ENCODE data around the gene EIPR1. TPM values are rescaled to one million over a fixed set of nuclear protein-coding genes. Genes with fewer than 3 reads are reported as not detected.

Gene EIPR1
- total and polyA plus RNA-seq, 8 donors = 4.3 to 12.5 (median 6.4) TPM

DNA sequence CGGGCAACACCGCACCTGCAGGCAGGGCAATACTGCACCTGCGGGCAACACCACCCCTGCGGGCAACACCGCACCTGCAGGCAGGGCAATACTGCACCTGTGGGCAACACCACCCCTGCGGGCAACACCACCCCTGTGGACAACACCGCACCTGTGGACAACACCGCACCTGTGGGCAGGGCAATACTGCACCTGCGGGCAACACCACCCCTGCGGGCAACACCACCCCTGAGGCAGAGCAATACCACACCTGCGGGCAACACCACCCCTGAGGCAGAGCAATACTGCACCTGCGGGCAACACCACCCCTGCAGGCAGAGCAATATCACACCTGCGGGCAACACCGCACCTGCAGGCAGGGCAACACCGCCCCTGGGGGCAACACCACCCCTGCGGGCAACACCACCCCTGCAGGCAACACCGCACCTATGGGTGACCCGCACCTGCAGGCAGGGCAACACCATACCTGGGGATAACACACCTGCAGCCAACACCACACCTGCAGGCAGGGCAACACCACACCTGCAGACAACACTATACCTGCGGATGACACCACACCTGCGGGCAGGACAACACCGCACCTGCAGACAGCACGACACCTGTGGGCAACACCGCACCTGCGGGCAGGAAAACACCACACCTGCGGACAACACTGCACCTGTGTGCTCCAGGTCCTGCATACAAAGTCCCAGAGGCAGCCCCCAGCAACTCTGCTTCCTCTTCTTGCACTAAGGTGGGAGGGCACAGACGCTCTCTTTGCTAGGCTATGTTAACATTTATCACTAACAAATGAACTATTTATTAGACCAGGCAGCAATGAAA lies 57.7 kb downstream of the EIPR1 start:
- TF ChIP-seq, protein P1, sequence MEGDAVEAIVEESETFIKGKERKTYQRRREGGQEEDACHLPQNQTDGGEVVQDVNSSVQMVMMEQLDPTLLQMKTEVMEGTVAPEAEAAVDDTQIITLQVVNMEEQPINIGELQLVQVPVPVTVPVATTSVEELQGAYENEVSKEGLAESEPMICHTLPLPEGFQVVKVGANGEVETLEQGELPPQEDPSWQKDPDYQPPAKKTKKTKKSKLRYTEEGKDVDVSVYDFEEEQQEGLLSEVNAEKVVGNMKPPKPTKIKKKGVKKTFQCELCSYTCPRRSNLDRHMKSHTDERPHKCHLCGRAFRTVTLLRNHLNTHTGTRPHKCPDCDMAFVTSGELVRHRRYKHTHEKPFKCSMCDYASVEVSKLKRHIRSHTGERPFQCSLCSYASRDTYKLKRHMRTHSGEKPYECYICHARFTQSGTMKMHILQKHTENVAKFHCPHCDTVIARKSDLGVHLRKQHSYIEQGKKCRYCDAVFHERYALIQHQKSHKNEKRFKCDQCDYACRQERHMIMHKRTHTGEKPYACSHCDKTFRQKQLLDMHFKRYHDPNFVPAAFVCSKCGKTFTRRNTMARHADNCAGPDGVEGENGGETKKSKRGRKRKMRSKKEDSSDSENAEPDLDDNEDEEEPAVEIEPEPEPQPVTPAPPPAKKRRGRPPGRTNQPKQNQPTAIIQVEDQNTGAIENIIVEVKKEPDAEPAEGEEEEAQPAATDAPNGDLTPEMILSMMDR (IDR thresholded peaks at IDR 0.05) = no peak
- ATAC-seq = no peak
- intact Hi-C loops (cut with DNase I) = no loop called here
- Histone ChIP-seq H3K4me3 (no peak overlapping the region), H3K9me3 (no peaks in the 10 kb centered on the region), H3K4me1 (no peaks in the 10 kb centered on the region), H3K27me3 (no peaks in the 10 kb centered on the region), H3K36me3 (no peaks in the 10 kb centered on the region), H3K27ac (no peak overlapping the region)
- WGBS, 2 donors = 93 to 96% methylated on average over 25 to 26 of the region's 26 CpGs
- FAIRE-seq = no peak
- DNase-seq = no peak

DNA sequence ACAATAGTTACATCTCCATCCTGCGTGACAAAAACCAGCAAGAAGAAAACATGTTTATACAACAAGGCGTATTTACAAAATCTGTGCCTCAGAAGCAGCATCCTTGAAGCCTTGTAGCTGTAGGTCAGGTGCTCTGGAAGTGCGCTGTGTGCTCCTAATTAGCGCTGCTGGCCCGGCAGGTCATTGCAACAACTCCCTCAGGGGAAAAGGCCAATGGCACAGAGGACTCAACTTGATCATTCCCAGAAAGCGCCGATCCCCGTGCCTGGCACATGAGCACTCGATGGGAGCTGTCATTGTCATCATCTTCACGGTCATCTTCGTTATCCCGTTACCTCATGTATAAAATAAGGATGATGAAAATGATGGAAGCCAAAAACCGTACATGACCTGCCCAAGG lies 58.5 kb downstream of the EIPR1 start:
- intact Hi-C loops (cut with DNase I) = no loop called here
- Histone ChIP-seq H3K9me3 (no peaks in the 10 kb centered on the region), H3K4me3 (no peak overlapping the region), H3K36me3 (no peaks in the 10 kb centered on the region), H3K27me3 (no peaks in the 10 kb centered on the region), H3K27ac (no peak overlapping the region), H3K4me1 (no peaks in the 10 kb centered on the region)
- TF ChIP-seq, protein P1 (IDR thresholded peaks at IDR 0.05) = no peak
- no peak for DNase-seq
- WGBS, 2 donors = 87 to 94% methylated on average over 13 of the region's 13 CpGs
- ATAC-seq = no peak
- FAIRE-seq = no peak

DNA sequence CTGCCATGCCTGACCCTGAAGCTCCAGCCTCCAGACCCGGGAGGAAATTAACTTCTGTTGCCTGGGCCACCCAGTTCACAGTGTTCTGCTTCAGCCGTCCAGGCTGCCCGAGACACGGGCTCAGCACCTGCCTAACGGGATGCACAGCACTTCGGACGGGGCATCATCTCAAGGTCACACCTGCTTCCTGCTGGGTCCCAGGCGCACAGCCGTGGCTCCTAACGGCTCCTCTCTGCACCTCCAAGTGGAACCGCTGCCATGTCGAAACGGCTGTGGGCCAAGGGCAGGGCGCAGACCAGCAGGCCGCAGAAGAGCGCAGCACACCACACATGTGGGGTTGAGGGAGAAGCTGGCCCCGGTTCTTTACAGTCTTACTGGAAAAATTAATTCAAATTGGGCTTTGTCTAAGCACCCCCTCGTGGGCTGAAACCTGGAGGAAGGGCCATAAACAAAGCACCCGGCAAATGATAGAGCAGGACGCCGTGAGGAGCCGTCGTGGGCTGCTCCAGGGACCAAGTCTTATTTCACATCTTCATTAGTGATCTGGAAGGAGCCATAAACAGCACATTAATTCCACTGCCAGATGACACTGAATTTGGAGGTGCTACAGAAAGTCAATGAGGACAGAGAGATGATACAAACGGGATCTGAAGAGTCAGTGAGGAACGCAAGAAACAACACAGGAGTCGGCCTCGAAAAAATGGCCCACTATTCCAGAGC lies 59.6 kb downstream of the EIPR1 start:
- no peak for FAIRE-seq
- Histone ChIP-seq H3K4me3 (no peak overlapping the region), H3K27me3 (no peaks in the 10 kb centered on the region), H3K9me3 (no peaks in the 10 kb centered on the region), H3K4me1 (no peaks in the 10 kb centered on the region), H3K27ac (no peak overlapping the region), H3K36me3 (no peaks in the 10 kb centered on the region)
- no peak for DNase-seq
- intact Hi-C loops (cut with DNase I) = no loop called here
- TF ChIP-seq, protein P1 (IDR thresholded peaks at IDR 0.05) = no peak
- no peak for ATAC-seq
- 93 to 94% methylated on average over 27 of the region's 27 CpGs for WGBS, 2 donors

DNA sequence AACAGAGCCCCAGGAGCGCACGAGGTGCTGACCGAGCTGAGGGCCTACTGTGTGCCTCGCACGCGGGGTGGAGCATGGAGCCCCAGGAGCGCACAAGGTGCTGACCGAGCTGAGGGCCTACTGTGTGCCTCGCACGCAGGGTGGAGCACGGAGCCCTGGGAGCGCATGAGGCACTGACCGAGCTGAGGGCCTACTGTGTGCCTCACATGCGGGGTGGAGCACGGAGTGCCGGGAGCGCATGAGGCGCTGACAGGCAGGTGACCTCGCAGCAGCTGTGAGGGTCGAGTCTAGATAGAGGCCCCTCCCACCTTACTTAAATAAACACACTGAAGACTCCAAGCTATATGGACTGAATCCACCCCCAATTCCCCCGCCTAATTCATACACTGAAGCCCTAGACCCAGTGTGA lies 60.3 kb downstream of the EIPR1 start:
- FAIRE-seq = no peak
- H3K4me3 ChIP-seq = no peak overlapping the region
- DNase-seq = no peak
- no peaks in the 10 kb centered on the region for H3K36me3 ChIP-seq
- H3K27ac ChIP-seq = no peak overlapping the region
- WGBS, 2 donors = 91 to 92% methylated on average over 21 of the region's 21 CpGs
- no peaks in the 10 kb centered on the region for H3K27me3 ChIP-seq
- TF ChIP-seq, protein P1 (IDR thresholded peaks at IDR 0.05) = no peak
- H3K4me1 ChIP-seq = no peaks in the 10 kb centered on the region
- no peaks in the 10 kb centered on the region for H3K9me3 ChIP-seq
- no peak for ATAC-seq
- intact Hi-C loops (cut with DNase I) = no loop called here

Data from pancreas (tissue), 10 donors.